Skeletal muscle satellite cell (primary cell): ENCODE data around the gene TEKT2.

Source experiments
- H3K27me3 ChIP-seq: 2 replicates; pipeline ENCODE4 v1.7.0; 2013; ENCODE audit warnings: low read length; ENCODE audit not compliant: control insufficient read depth, insufficient read depth
- H3K36me3 ChIP-seq: 2 replicates; pipeline ENCODE4 v1.7.0; 2013; ENCODE audit warnings: mild to moderate bottlenecking, control low read depth, low read length; ENCODE audit not compliant: insufficient read depth
- H3K4me1 ChIP-seq: 2 replicates; pipeline ENCODE4 v1.7.0; 2013; ENCODE audit warnings: low read length; ENCODE audit not compliant: control insufficient read depth, insufficient read depth
- H3K4me2 ChIP-seq: 2 replicates; pipeline ENCODE4 v1.7.0; 2013; ENCODE audit warnings: mild to moderate bottlenecking, low read length
- H3K4me3 ChIP-seq: 2 replicates; pipeline ENCODE4 v1.7.0; 2013; ENCODE audit warnings: low read length
- H3K9ac ChIP-seq: 2 replicates; pipeline ENCODE4 v1.7.0; 2013; ENCODE audit warnings: mild to moderate bottlenecking, low read depth, low read length, moderate library complexity
- H3K9me3 ChIP-seq: replicated peaks from 2 replicates; pipeline ENCODE4 v1.7.0; 2013; ENCODE audit warnings: mild to moderate bottlenecking, control low read depth, low read length

TEKT2 gene

DNA sequence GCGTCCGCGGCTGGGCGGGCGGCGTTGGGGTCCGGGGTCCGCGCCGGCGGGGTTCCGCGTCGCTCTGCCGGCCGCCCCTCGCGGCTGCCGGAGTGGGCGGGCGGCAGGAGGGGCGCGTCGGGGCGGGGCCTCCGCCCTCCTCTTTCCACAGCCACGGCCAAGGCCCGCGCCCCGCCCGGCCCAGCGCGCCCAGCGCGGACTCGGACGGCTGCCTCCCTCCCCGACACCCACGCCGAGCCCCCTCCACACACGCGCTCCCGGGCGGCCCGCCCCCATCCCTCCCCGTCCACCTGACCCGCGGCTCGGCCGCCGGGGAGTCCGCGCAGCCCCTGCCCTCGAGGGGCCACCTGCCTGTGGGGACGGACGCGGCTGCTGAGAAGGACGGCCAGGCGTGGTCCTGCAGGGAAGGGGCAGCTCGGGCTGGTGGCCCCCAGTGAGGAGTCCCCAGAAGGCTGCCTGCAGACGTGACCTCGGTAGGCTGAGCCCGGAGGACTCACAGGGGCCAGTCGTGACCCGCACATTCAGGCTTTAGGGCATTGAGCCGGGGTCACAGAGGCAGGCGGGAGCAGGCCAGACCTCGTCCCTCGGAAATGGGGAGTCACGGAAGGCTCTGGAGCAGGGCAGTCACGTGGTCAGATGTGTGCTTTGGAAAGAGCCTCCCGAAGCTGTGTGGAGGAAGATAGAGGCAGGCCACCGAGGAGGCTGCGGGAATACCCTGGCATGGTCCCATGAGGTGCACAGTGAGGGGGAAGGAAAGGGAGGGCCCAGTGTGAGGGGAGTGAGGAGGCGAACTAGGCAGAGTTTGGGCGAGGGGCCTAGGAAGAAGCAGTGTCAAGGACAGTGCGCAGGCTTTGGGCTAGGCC, 41.5 kb downstream of the TEKT2 start, which contains the start of gene COL8A2:
Gene COL8A2, minus strand, starts transcription at position 94 of the 863 bp plus-strand sequence. CDS start 24,980 bp downstream, outside the sequence.
- H3K4me3 ChIP-seq = peak within 1 kb of the TSS; percentile 42

DNA sequence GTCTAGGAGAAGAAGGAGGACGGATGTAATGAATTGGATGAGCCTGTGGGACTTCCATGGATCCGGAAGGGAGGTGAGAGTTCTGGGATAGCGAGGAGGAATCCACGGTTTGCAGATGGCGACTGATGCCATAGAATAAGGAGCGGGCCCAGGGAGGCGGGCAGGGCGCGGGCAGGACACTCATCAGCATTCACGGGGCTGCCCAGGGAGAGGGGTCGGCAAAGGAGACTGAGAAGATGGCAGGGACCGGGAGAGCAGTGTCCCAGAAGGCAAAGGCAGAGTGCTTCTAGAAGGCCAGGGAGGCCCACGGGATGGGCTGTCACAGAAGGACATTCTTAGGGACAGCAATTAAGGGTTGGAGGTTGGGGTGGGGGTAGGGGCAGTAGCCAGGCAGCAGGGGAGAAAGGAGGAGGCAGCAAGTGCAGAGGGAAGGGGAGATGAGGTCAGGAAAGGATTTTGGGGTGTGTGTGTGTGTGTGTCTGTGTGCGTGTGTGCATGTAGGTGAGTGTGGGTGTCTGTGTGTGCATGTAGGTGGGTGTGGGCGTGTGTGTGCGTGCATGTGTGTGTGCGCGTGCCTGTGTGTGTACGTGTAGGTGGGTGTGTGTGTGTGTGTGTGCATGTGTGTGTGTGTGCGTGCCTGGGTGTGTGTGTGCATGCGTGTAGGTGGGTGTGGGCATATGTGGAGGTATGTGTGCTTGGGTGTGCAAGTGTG, 42.3 kb downstream of the TEKT2 start:
- no peak overlapping the region for H3K9ac ChIP-seq
- H3K27me3 ChIP-seq = peaks cover 27% of the 10 kb centered on the region
- H3K4me3 ChIP-seq = no peak overlapping the region
- no peak overlapping the region for H3K4me2 ChIP-seq
- no peaks in the 10 kb centered on the region for H3K9me3 ChIP-seq
- H3K4me1 ChIP-seq = peaks cover 5% of the 10 kb centered on the region
- H3K36me3 ChIP-seq = no peaks in the 10 kb centered on the region

More for the DNA sequence above, 41.5 kb downstream of the TEKT2 start, which contains the start of gene COL8A2:
- Histone ChIP-seq H3K9ac (no peak within 1 kb of the TSS), H3K4me1 (peaks cover 5% of the 10 kb centered on the region), H3K36me3 (no peaks in the 10 kb centered on the region), H3K27me3 (peaks cover 27% of the 10 kb centered on the region), H3K9me3 (no peaks in the 10 kb centered on the region), H3K4me2 (peak within 1 kb of the TSS; percentile 69)

DNA sequence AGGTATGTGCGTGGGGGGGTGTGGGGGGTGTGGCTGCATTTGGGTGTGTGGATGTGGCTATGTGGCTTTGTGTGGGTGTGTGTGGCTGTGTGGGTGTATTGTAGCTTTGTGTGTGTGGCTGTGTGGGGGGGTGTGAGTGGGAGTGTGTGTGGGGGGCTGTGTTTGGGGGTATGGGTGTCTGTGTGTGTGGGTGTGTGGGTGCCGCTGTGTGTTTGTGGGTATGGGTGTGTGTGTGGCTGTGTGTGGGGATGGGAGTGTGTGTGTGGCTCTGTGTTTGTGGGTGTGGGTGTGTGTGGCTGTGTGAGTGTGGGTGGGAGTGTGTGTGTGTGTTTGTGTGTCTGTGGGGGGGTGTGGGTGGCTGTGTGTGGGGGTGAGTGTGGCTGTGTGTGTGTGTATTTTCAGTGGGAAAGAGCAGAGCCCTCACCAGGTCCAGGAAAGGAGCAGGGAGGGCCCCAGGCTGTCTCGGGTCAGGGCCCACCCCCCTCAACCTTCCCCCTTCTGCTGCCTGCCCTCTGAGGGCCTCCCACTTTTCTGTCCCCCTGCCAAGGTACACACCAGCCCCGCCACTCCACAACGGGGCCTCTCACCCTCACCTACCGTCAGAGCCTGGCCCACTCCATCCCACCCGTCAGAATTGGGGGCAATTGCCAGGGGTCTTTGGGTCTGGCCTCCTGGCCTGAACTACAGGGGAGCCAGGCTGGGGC, 43.1 kb downstream of the TEKT2 start:
- no peaks in the 10 kb centered on the region for H3K36me3 ChIP-seq
- no peak overlapping the region for H3K4me3 ChIP-seq

DNA sequence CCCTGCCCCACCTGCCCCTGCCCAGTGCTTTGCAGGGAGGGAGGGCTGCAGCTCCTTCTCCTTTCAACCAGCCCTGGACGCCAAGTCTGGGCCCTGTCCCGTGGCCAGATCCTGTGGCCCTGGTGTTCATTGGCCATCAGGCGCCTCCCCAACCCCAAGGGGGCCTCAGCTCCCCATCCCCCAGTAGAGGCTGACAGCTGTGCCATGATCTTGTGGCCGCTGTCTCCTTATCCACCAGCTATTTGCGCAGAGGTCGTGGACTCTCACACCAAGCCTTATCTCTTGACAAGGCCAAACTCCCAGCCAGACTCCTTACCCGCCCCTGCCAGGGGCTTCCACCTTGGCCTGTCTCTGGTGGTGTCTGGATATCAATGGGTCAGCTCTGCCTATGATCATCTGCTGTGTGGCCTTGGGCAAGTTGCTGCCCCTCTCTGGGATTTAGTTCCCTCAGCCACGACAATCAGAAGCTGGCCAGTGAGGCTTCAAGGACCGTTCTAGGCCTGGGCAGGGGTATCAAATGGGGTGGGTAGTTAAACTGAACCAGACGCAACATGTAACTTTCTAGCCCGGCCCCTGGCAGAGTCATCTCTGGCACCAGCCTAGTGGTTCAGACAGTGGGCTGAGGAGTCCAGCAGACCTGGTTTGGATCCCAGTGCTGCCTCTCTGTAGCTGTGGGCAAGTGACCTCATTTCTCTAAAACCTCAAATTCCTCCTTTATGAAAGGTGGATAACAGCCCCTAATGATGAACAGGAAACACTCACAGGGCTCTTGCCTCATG, 44.4 kb downstream of the TEKT2 start:
- Histone ChIP-seq H3K4me2 (no peak overlapping the region), H3K27me3 (peaks cover 21% of the 10 kb centered on the region), H3K4me3 (no peak overlapping the region), H3K9ac (no peak overlapping the region), H3K9me3 (no peaks in the 10 kb centered on the region), H3K4me1 (peaks cover 10% of the 10 kb centered on the region), H3K36me3 (no peaks in the 10 kb centered on the region)

More for the DNA sequence above, 43.1 kb downstream of the TEKT2 start:
- Histone ChIP-seq H3K27me3 (peaks cover 27% of the 10 kb centered on the region), H3K4me1 (peaks cover 5% of the 10 kb centered on the region), H3K9me3 (no peaks in the 10 kb centered on the region), H3K9ac (no peak overlapping the region), H3K4me2 (no peak overlapping the region)

DNA sequence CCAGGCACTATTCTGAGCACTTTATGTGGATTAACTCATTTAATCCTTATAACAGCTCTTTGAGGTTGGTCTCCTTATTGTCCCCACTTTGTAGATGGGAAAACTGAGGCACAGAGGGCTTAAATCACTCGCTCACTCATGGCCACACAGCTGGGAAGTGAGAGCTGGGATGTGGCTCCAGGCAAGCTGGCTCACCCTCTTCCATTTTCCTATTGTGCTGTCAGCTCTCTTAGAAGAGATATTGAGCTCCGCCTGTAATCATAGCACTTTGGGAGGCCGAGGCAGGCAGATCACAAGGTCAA, 45.0 kb downstream of the TEKT2 start:
- H3K4me2 ChIP-seq = no peak overlapping the region
- no peak overlapping the region for H3K9ac ChIP-seq
- peaks cover 16% of the 10 kb centered on the region for H3K27me3 ChIP-seq

GRCh38 chr1:36132029-36132428, 48.1 kb downstream of the TEKT2 start:
- Histone ChIP-seq H3K4me3 (no peak overlapping the region), H3K4me1 (peaks cover 46% of the 10 kb centered on the region), H3K4me2 (no peak overlapping the region), H3K27me3 (no peaks in the 10 kb centered on the region), H3K9me3 (no peaks in the 10 kb centered on the region), H3K9ac (no peak overlapping the region), H3K36me3 (peaks cover 10% of the 10 kb centered on the region)

More for the DNA sequence above, 45.0 kb downstream of the TEKT2 start:
- Histone ChIP-seq H3K4me1 (peaks cover 14% of the 10 kb centered on the region), H3K9me3 (no peaks in the 10 kb centered on the region), H3K36me3 (no peaks in the 10 kb centered on the region), H3K4me3 (no peak overlapping the region)

- H3K4me2 ChIP-seq = no peak overlapping the region
- H3K4me3 ChIP-seq = no peak overlapping the region
- peaks cover 25% of the 10 kb centered on the region for H3K36me3 ChIP-seq
- no peak overlapping the region for H3K9ac ChIP-seq
- H3K9me3 ChIP-seq = no peaks in the 10 kb centered on the region
- H3K4me1 ChIP-seq = peaks cover 52% of the 10 kb centered on the region
- H3K27me3 ChIP-seq = no peaks in the 10 kb centered on the region
Observed at GRCh38 chr1:36133484-36133883, 49.6 kb downstream of the TEKT2 start.

- no peak overlapping the region for H3K9ac ChIP-seq
- H3K36me3 ChIP-seq = peaks cover 27% of the 10 kb centered on the region
- H3K4me2 ChIP-seq = no peak overlapping the region
- H3K27me3 ChIP-seq = no peaks in the 10 kb centered on the region
- no peaks in the 10 kb centered on the region for H3K9me3 ChIP-seq
- no peak overlapping the region for H3K4me3 ChIP-seq
- H3K4me1 ChIP-seq = peaks cover 51% of the 10 kb centered on the region
Observed at GRCh38 chr1:36134031-36134430, 50.1 kb downstream of the TEKT2 start.

DNA sequence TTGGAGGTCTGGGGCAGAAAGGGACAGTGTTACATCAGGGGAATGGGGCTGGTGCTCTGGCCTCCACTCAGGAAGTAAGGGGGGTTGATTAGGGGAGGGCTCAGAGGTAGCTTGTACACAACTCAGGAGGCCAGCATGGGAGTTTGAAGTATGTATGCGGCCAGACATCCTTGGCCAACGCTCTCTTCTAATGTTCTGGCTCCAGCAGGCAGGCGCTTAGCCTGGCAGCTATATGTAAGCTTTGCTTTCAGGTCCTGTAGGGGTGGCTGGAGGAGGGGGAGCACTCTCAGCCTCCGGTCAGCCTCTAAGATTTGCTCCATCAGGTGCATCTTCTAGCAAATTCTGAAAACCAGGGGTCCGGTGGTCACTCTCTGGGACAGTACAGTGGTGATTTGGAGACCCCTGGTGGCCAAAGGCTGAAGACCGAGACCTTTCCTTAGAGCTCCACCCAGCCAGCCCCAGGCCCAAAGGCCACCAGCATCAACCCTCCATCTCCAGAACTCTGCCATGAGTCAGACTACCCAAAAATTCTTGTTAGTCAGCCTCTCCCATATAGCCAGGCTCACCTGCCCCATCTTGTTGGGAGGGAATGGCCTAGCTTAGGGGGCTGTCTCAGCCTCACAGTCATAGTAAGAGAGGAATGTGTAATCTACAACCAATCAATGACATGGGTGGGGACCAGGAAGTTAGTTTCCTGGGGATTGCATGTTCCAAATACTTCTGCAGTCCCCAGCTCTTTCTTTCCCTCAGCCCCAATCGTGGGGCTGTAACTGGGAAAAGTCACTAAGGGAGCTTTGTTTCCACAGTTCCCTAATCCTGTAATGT, 50.8 kb downstream of the TEKT2 start:
- no peak overlapping the region for H3K4me2 ChIP-seq
- H3K9ac ChIP-seq = no peak overlapping the region
- peaks cover 51% of the 10 kb centered on the region for H3K4me1 ChIP-seq
- H3K36me3 ChIP-seq = peaks cover 31% of the 10 kb centered on the region
- H3K4me3 ChIP-seq = no peak overlapping the region
- no peaks in the 10 kb centered on the region for H3K9me3 ChIP-seq
- no peaks in the 10 kb centered on the region for H3K27me3 ChIP-seq

DNA sequence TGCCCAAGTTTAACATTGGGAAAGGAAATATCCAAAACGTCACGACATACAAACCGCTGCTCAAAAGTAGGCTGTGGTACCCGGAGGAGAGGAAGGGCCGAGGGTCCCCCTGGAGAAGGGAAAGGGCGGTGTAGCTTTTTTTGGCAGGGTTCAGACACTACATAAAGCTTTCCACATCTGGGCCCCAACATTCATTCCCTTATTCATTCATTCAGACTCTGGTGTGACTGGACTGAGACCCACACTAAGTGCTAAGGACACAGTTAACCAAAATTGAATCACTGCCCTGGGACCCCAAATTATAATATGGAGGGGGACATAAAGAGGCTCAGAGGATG, 51.4 kb downstream of the TEKT2 start:
- H3K9ac ChIP-seq = no peak overlapping the region

More for the DNA sequence above, 51.4 kb downstream of the TEKT2 start:
- Histone ChIP-seq H3K4me3 (no peak overlapping the region), H3K4me2 (no peak overlapping the region), H3K9me3 (no peaks in the 10 kb centered on the region), H3K27me3 (no peaks in the 10 kb centered on the region), H3K4me1 (peaks cover 54% of the 10 kb centered on the region), H3K36me3 (peaks cover 37% of the 10 kb centered on the region)
